ENCODE measurements around the gene BICD2. TPM values are rescaled to one million over a fixed set of nuclear protein-coding genes. Genes with fewer than 3 reads are reported as not detected.

BICD2 gene
- total and polyA plus RNA-seq, 10 of the 15 experiments (the other 5 are each of a cell fraction or from before 2014, with no cell fraction given), result 5.3 to 25.5 (median 14.4) TPM

DNA sequence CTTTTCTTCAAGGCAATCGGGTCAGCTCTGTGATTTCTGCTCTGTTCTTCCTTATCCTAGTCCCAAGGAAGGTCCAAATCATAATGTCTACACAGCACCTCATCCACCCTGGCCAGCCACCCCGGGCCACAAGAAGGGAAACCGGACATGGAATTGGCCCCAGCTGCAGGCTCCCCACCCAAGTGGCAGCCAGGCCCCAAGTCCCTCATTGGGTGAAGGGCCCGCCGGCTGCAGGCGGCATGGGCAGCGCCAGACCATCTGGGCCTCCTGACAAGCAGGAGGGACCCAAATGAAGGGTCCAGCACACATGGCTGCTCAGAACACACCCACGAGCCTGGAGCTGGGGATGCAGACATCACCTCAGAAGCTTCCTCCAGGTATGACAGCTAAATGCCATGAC is 33.7 kb downstream of the BICD2 start:
- POLR2A ChIA-PET, result no interaction called here

More for the DNA sequence above, 33.7 kb downstream of the BICD2 start:
- Histone ChIP-seq H3K27me3 (replicated peaks in 1 of 2; ENCODE audit: control insufficient read depth in 2 of 2, insufficient read depth in 2 of 2, low read length in 1 of 2) (no peaks in the 10 kb centered on the region), H3K9me3 (replicated peaks; ENCODE audit: control insufficient read depth, insufficient read depth, low read length) (no peaks in the 10 kb centered on the region), H3K4me3 (no peak overlapping the region), H2AFZ (ENCODE audit: control insufficient read depth, low read depth, low read length) (no peak overlapping the region), H3K9ac (ENCODE audit: control insufficient read depth, insufficient read depth, low read length) (no peak overlapping the region), H3K36me3 (ENCODE audit: control insufficient read depth in 2 of 2, insufficient read depth in 2 of 2, low read length in 1 of 2) (peaks cover 4 to 33% of the 10 kb centered on the region in 2 experiments), H4K20me1 (ENCODE audit: control insufficient read depth, insufficient read depth) (peaks cover 5% of the 10 kb centered on the region), H3K79me2 (ENCODE audit: control insufficient read depth, insufficient read depth, low read length) (peaks cover 23% of the 10 kb centered on the region), H3K4me2 (ENCODE audit: control insufficient read depth, insufficient read depth) (no peak overlapping the region), H3K4me1 (ENCODE audit: control insufficient read depth, insufficient read depth, low read length) (peaks cover 35% of the 10 kb centered on the region), H3K27ac (ENCODE audit: control insufficient read depth, insufficient read depth) (no peak overlapping the region)
- in situ Hi-C loops (cut with MboI), result no loop called here
- CTCF ChIA-PET, result interaction anchor here (0.9 to 3.0 kb wide), 3 partner anchors 14 to 59 kb away, joined by 4 to 20 read pairs (median 9); no protein-coding TSS in a partner anchor
- ATAC-seq, result no peak
- no peak for TF ChIP-seq PAX8 (IDR thresholded peaks at IDR 0.05)
- no peak for TF ChIP-seq ZNF24 (IDR thresholded peaks at IDR 0.05)
- TF ChIP-seq HCFC1 (IDR thresholded peaks at IDR 0.05; ENCODE audit: low read length), result no peak
- TF ChIP-seq, protein P1, sequence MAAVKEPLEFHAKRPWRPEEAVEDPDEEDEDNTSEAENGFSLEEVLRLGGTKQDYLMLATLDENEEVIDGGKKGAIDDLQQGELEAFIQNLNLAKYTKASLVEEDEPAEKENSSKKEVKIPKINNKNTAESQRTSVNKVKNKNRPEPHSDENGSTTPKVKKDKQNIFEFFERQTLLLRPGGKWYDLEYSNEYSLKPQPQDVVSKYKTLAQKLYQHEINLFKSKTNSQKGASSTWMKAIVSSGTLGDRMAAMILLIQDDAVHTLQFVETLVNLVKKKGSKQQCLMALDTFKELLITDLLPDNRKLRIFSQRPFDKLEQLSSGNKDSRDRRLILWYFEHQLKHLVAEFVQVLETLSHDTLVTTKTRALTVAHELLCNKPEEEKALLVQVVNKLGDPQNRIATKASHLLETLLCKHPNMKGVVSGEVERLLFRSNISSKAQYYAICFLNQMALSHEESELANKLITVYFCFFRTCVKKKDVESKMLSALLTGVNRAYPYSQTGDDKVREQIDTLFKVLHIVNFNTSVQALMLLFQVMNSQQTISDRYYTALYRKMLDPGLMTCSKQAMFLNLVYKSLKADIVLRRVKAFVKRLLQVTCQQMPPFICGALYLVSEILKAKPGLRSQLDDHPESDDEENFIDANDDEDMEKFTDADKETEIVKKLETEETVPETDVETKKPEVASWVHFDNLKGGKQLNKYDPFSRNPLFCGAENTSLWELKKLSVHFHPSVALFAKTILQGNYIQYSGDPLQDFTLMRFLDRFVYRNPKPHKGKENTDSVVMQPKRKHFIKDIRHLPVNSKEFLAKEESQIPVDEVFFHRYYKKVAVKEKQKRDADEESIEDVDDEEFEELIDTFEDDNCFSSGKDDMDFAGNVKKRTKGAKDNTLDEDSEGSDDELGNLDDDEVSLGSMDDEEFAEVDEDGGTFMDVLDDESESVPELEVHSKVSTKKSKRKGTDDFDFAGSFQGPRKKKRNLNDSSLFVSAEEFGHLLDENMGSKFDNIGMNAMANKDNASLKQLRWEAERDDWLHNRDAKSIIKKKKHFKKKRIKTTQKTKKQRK (IDR thresholded peaks at IDR 0.05; ENCODE audit: low read depth, low read length), result no peak
- no peak for TF ChIP-seq SIN3A (IDR thresholded peaks at IDR 0.05; ENCODE audit: low read depth, low read length)
- TF ChIP-seq, protein P2, sequence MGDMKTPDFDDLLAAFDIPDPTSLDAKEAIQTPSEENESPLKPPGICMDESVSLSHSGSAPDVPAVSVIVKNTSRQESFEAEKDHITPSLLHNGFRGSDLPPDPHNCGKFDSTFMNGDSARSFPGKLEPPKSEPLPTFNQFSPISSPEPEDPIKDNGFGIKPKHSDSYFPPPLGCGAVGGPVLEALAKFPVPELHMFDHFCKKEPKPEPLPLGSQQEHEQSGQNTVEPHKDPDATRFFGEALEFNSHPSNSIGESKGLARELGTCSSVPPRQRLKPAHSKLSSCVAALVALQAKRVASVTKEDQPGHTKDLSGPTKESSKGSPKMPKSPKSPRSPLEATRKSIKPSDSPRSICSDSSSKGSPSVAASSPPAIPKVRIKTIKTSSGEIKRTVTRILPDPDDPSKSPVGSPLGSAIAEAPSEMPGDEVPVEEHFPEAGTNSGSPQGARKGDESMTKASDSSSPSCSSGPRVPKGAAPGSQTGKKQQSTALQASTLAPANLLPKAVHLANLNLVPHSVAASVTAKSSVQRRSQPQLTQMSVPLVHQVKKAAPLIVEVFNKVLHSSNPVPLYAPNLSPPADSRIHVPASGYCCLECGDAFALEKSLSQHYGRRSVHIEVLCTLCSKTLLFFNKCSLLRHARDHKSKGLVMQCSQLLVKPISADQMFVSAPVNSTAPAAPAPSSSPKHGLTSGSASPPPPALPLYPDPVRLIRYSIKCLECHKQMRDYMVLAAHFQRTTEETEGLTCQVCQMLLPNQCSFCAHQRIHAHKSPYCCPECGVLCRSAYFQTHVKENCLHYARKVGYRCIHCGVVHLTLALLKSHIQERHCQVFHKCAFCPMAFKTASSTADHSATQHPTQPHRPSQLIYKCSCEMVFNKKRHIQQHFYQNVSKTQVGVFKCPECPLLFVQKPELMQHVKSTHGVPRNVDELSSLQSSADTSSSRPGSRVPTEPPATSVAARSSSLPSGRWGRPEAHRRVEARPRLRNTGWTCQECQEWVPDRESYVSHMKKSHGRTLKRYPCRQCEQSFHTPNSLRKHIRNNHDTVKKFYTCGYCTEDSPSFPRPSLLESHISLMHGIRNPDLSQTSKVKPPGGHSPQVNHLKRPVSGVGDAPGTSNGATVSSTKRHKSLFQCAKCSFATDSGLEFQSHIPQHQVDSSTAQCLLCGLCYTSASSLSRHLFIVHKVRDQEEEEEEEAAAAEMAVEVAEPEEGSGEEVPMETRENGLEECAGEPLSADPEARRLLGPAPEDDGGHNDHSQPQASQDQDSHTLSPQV (IDR thresholded peaks at IDR 0.05), result no peak
- RAD21 ChIA-PET (ENCODE audit: unreplicated experiment), result no interaction called here
- FAIRE-seq, result no peak
- 94% methylated on average over 8 of the region's 8 CpGs for WGBS (ENCODE audit: insufficient coverage, insufficient replicate concordance, low lambda C conversion rate, missing lambda C conversion rate)
- SMC1A ChIA-PET (ENCODE audit: uncharacterized antibody, unreplicated experiment), result no interaction called here
- BruUV-seq (replicated peaks), result no TSS peak
- DNase-seq (ENCODE audit: low read depth, low spot score), result no peak
- intact Hi-C loops (cut with micrococcal nuclease; ENCODE audit: unreplicated experiment), result no loop called here
